NCI-H1092 (cell line): ENCODE measurements around the gene OR51E2.

Experiments used
- DNase-seq: peaks from one replicate; lab custom pipeline; 2025; lab: John Stamatoyannopoulos, UW

OR51E2 gene

GRCh38 chr11:4662876-4663275 lies 34.8 kb downstream of the OR51E2 start:
- DNase-seq: no peak

DNA sequence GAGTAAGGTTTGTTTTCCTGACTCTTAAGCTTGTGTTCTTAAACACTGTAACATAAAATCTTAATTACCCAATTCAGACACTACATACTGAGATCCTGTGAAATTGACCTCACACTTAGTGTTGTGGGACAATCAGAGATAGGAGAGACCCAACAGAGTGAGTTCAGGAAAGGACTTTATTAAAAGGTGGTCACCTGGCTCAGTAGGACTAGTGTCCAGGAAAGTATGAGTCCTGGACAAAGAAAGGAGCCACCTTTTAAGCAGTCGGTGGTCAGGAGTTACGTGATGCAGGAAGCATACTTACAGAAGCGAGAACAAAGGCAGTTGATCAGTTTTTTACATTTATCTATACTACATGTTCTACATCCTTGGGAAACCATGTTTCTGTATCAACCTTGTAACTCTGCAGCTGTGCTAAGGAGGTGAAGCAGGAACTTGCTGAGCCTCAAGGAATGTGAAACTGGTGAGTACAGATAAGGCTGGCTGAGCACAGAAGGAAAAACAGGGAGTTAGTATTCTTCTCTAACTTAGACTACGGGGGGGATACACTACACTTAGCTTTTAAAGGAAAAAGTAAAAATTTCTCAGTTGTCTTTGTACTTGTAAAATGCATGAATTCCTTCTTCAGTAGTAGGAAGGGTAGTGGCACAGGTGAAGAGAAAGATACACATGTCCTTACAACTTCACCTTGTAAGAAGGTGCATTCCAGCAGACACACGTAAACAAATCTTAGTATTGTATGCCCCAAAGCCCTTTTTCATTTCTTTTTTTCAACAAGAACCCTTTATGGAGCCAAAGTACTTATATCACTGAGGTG lies 38.8 kb downstream of the OR51E2 start:
- no peak for DNase-seq

GRCh38 chr11:4654635-4655369 lies 42.9 kb downstream of the OR51E2 start:
- no peak for DNase-seq

- DNase-seq: no peak
Measured at GRCh38 chr11:4647766-4648165, 49.9 kb downstream of the OR51E2 start.

- no peak for DNase-seq
Measured at GRCh38 chr11:4645974-4646373, 51.7 kb downstream of the OR51E2 start.

DNA sequence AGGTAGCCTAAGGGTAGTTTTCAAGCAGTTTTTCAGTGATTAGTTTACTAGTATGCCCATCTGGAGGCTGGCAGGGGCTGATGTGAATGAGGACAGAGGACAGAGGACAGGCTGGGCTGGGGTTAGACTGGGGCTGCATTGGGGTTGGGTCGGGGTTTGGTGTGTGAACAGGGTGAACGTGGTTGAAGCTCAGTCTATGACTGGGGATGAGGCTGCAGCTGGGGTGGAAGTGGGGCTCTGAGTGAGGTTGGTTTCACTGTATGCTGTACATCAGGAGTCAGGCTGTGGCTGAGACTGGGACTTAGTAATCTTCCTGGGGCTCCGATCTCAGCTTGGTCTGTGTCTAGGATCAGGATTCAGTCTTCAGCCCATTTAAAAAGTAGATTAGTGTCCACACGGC lies 53.4 kb downstream of the OR51E2 start:
- DNase-seq: no peak

GRCh38 chr11:4643682-4644081 lies 54.0 kb downstream of the OR51E2 start, which contains the start of gene OR51E1:
Gene OR51E1 (plus strand): TSS chr11:4643982. CDS start chr11:4652527, 8,545 bp downstream.
- no peak for DNase-seq

- DNase-seq: no peak
Measured at GRCh38 chr11:4643076-4643475, 54.6 kb downstream of the OR51E2 start.

DNA sequence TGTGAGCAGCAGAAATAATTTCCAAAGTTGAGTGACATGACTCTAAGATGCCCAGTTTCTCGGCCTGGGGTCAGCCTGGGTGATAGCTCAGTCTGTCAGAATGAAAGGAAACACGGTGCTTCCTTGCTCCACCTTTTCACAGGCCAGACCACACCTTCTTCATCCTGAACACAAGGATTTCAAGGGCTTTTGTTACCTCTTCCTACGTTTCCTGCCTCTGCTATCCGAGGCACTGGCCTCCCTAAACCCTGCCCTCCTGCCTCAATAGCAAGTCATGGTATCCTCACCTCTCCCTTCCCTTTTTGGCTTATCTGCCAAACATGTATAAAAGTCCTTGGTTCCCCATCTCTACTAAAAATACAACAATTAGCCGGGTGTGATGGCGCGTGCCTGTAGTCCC lies 55.6 kb downstream of the OR51E2 start:
- DNase-seq: no peak

- DNase-seq: no peak
Measured at GRCh38 chr11:4641501-4641900, 56.2 kb downstream of the OR51E2 start.

DNA sequence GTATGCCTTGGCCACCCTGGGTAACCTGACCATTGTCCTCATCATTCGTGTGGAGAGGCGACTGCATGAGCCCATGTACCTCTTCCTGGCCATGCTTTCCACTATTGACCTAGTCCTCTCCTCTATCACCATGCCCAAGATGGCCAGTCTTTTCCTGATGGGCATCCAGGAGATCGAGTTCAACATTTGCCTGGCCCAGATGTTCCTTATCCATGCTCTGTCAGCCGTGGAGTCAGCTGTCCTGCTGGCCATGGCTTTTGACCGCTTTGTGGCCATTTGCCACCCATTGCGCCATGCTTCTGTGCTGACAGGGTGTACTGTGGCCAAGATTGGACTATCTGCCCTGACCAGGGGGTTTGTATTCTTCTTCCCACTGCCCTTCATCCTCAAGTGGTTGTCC lies 57.7 kb downstream of the OR51E2 start:
- DNase-seq: no peak

- no peak for DNase-seq
Measured at GRCh38 chr11:4637662-4638047, 60.0 kb downstream of the OR51E2 start.

GRCh38 chr11:4636962-4637661 lies 60.5 kb downstream of the OR51E2 start, which contains the start of gene OR51D1:
Gene OR51D1 (plus strand): TSS chr11:4637477. CDS start chr11:4639791, 2,314 bp downstream.
- peak; percentile 85 for DNase-seq

GRCh38 chr11:4636136-4636535 lies 61.5 kb downstream of the OR51E2 start:
- DNase-seq: no peak
